Thyroid gland (tissue), 4 donors: ENCODE data around the gene HIRIP3. TPM values are rescaled to one million over a fixed set of nuclear protein-coding genes. Genes with fewer than 3 reads are reported as not detected.

Experiments
- DNase-seq, 2 donors: peaks; one replicate each; pipeline ENCODE4 v3.0.0-alpha.2; 2019
- H3K27ac ChIP-seq, 3 donors: fragments of 200-600 bp; sonication (generic); 1 replicate in 2 of 3; 2 replicates in 1 of 3; pipeline ENCODE4 v1.5.1; 2016 to 2019; ENCODE audit warnings: mild to moderate bottlenecking in 1 of 3, moderate library complexity in 1 of 3
- H3K27me3 ChIP-seq: fragments of 200-600 bp; sonication (generic); one replicate; pipeline ENCODE4 v1.5.1; 2019
- H3K36me3 ChIP-seq, 2 donors: fragments of 200-600 bp; sonication (generic); one replicate each; pipeline ENCODE4 v1.5.1; 2016 to 2019
- H3K4me1 ChIP-seq, 2 donors: fragments of 200-600 bp; sonication (generic); one replicate each; pipeline ENCODE4 v1.5.1; 2017 to 2019
- H3K4me3 ChIP-seq, 3 donors: fragments of 200-600 bp; sonication (generic); replicated peaks in 1 of 3; 1 replicate in 2 of 3; 2 replicates in 1 of 3; pipeline ENCODE4 v1.5.1; 2016; ENCODE audit warnings: mild to moderate bottlenecking in 1 of 3
- H3K9me3 ChIP-seq: fragments of 200-600 bp; sonication (generic); one replicate; pipeline ENCODE4 v1.5.1; 2017
- POLR2A ChIP-seq, 2 donors: fragments of 450-650 bp; IDR thresholded peaks; one replicate each; pipeline ENCODE4 v1.6.1; 2017; ENCODE audit warnings: antibody characterized with exemption in 2 of 2, mild to moderate bottlenecking in 2 of 2, moderate library complexity in 1 of 2
- WGBS, 2 donors: methylation state at CpG; one replicate each; pipeline ENCODE4 v1.1.5; 2017; 5-methylcytosine and 5-hydroxymethylcytosine counted together
- intact Hi-C: fragments of 100-400 bp; cut with DNase I; formaldehyde crosslinking; loops from one replicate; pipeline ENCODE4 v1.15.1; 2023
- total RNA-seq, 4 donors: library from RNA; depleted of rRNA; stranded (reverse); fragments of >200 nt; gene quantifications; one replicate each; pipeline ENCODE4 v1.2.3, GENCODE V29; 2016
- TF ChIP-seq, protein P1 (sequence below), 6 experiments: fragments of 200-600 bp in 3 of 6; fragments of 450-650 bp in 3 of 6; sonication (generic) in 3 of 6; IDR thresholded peaks; one replicate each; pipeline ENCODE4 v1.5.1; 2016 to 2019; ENCODE audit warnings: antibody characterized with exemption in 6 of 6, mild to moderate bottlenecking in 2 of 6, inconsistent platforms in 1 of 6, moderate library complexity in 1 of 6

HIRIP3 gene
- total RNA-seq, 4 donors from 2014 or later, result 10.7 to 23.1 (median 18.4) TPM

DNA sequence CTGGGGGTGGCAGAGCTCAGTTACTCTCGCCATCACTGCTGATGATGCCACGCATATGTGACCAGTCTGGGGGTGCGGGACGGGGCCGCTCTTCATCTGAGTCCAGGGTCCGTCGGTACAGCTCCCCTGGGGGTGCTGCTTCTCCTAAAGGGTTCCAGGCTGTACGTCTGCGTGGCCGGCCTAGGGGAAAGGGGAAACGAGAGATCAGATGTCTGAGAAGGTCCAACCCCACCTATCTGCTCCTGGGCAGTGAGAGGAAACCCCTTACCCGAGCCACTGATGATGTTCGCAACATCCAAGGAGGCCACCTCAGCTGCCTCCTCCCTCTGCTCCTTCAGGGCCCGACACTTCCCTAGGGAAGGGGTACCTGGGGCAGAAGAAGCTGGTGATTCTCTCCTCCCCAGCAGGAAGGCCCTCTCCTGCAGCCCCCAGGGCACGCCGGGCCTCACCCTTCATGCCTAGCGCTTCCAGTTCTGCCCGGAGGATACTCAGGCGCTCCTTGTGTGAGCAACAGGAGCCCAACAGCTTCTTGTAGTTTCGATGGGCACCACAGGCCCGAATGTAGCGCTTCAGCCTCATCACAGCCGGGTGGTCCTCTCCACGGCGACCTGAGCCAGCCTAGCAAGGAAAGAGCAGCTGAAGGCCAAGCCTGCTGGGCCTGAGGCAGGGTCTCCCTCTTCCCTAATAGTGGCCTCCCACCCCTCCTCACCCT lies 2.1 kb downstream of the HIRIP3 start:
- H3K27me3 ChIP-seq, result no peaks in the 10 kb centered on the region
- H3K27ac ChIP-seq, result no peak overlapping the region
- no peaks in the 10 kb centered on the region for H3K9me3 ChIP-seq
- TF ChIP-seq, protein P1, sequence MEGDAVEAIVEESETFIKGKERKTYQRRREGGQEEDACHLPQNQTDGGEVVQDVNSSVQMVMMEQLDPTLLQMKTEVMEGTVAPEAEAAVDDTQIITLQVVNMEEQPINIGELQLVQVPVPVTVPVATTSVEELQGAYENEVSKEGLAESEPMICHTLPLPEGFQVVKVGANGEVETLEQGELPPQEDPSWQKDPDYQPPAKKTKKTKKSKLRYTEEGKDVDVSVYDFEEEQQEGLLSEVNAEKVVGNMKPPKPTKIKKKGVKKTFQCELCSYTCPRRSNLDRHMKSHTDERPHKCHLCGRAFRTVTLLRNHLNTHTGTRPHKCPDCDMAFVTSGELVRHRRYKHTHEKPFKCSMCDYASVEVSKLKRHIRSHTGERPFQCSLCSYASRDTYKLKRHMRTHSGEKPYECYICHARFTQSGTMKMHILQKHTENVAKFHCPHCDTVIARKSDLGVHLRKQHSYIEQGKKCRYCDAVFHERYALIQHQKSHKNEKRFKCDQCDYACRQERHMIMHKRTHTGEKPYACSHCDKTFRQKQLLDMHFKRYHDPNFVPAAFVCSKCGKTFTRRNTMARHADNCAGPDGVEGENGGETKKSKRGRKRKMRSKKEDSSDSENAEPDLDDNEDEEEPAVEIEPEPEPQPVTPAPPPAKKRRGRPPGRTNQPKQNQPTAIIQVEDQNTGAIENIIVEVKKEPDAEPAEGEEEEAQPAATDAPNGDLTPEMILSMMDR (IDR thresholded peaks at IDR 0.05), result no peak
- TF ChIP-seq POLR2A (IDR thresholded peaks at IDR 0.05), result no peak
- intact Hi-C loops, result no loop called here
- H3K4me3 ChIP-seq, result no peak overlapping the region
- WGBS, 2 donors, result 91 to 92% methylated on average over 19 to 20 of the region's 25 CpGs
- peaks cover 13 to 15% of the 10 kb centered on the region in 2 donors for H3K4me1 ChIP-seq
- DNase-seq, result no peak
- H3K36me3 ChIP-seq, result peaks cover 17 to 19% of the 10 kb centered on the region in 2 donors

DNA sequence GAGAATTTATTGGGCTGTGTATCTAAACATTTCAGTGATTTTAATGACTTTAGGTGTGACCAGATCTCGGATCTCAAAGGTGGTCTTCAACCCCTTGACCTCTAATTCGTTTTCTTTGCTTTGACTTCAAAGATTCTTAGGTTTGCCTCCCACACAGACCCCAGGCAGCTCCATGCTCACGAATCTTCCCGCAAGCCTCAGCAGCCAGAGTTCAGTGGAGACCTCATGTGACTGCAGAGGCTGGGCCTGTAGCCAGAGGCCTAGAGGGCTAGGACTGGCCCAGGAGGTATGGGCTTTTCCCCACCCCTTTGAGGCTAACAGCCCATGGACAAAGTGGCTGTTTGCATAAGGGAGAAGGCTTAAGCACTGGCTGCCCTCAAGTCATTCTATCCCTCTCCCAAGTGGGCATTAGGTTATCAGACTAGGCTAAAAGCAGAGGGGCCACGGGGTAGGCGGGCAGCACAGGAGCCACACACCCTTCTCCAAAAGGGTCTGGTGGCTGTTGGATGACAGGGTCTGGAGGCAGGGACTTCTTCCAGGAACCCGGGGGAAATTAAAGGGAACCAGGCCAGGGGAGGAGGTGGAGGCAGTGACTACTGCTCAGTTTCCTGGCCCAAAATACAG lies 3.0 kb downstream of the HIRIP3 start:
- intact Hi-C loops, result no loop called here

DNA sequence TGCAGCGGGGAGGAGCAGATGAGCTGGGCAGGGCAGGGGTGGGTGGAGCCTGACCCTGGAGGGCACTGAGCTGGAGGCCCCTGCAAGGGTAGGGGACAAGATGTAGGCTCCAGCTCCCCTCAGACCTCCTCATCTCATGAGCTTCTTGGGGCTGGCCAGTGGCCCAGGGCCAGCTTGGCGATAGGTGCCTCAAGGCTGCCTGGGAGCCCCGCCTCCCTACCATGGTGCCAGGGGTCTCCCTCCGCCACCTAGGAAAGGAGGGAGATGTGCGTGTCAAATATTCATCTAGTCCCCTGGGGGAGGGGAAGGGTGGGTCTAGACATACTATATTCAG lies 3.9 kb downstream of the HIRIP3 start:
- no peak for TF ChIP-seq POLR2A (IDR thresholded peaks at IDR 0.05)
- TF ChIP-seq, protein P1 (IDR thresholded peaks at IDR 0.05), result no peak
- no peak overlapping the region for H3K27ac ChIP-seq
- 78 to 92% methylated on average over 5 of the region's 5 CpGs for WGBS, 2 donors
- no peaks in the 10 kb centered on the region for H3K27me3 ChIP-seq
- no peak overlapping the region for H3K4me3 ChIP-seq
- no peak for DNase-seq
- H3K9me3 ChIP-seq, result no peaks in the 10 kb centered on the region
- peaks cover 8 to 10% of the 10 kb centered on the region in 2 donors for H3K4me1 ChIP-seq
- intact Hi-C loops, result no loop called here
- H3K36me3 ChIP-seq, result peaks cover 35 to 37% of the 10 kb centered on the region in 2 donors

More for the DNA sequence above, 3.0 kb downstream of the HIRIP3 start:
- H3K27ac ChIP-seq, result no peak overlapping the region
- H3K27me3 ChIP-seq, result no peaks in the 10 kb centered on the region
- H3K4me1 ChIP-seq, result peaks cover 13 to 15% of the 10 kb centered on the region in 2 donors
- DNase-seq, result no peak
- no peak for TF ChIP-seq POLR2A (IDR thresholded peaks at IDR 0.05)
- TF ChIP-seq, protein P1 (IDR thresholded peaks at IDR 0.05), result no peak
- WGBS, 2 donors, result 54 to 70% methylated on average over 7 of the region's 7 CpGs
- no peak overlapping the region for H3K4me3 ChIP-seq
- H3K9me3 ChIP-seq, result no peaks in the 10 kb centered on the region
- peaks cover 26 to 28% of the 10 kb centered on the region in 2 donors for H3K36me3 ChIP-seq

DNA sequence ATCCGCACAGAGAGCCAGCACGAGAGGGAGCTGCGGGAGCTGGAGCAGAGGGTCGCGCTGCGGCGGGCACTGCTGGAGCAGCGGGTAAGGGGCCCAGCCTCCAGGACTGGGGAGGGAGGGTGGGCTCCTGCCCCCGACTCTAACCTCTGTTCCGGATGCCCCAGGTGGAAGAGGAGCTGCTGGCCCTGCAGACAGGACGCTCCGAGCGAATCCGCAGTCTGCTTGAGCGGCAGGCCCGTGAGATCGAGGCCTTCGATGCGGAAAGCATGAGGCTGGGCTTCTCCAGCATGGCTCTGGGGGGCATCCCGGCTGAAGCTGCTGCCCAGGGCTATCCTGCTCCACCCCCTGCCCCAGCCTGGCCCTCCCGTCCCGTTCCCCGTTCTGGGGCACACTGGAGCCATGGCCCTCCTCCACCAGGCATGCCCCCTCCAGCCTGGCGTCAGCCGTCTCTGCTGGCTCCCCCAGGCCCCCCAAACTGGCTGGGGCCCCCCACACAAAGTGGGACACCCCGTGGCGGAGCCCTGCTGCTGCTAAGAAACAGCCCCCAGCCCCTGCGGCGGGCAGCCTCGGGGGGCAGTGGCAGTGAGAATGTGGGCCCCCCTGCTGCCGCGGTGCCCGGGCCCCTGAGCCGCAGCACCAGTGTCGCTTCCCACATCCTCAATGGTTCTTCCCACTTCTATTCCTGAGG lies 4.4 kb downstream of the HIRIP3 start:
- TF ChIP-seq POLR2A (IDR thresholded peaks at IDR 0.05), result no peak
- TF ChIP-seq, protein P1 (IDR thresholded peaks at IDR 0.05), result no peak
- H3K36me3 ChIP-seq, result peaks cover 40 to 42% of the 10 kb centered on the region in 2 donors
- WGBS, 2 donors, result 91 to 93% methylated on average over 8 to 27 of the region's 35 CpGs
- no peak overlapping the region for H3K27ac ChIP-seq
- no peak for DNase-seq
- H3K27me3 ChIP-seq, result no peaks in the 10 kb centered on the region
- H3K4me1 ChIP-seq, result peaks cover 7 to 10% of the 10 kb centered on the region in 2 donors
- H3K9me3 ChIP-seq, result no peaks in the 10 kb centered on the region
- no peak overlapping the region for H3K4me3 ChIP-seq
- intact Hi-C loops, result no loop called here

DNA sequence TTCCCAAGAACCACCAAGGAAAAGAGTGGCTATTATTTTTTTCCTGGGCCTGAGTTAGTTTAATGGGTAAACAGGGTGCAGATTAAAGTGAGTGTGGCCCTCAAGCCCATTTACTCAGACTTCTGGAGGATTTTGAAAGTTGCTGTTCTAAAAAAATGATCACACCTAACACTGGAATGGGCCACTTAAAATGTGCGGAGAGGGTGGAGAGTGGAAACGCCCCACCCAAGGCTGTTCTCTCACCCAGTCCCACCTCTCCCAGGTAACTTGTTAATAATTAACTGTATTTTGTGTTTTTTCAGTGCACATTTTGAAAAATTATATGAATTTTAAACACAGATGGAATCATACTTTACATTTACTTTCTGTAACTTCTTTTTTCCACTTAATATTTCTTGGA lies 5.4 kb downstream of the HIRIP3 start:
- WGBS, 2 donors, result 95 to 96% methylated on average over 2 of the region's 2 CpGs
- peaks cover 50 to 52% of the 10 kb centered on the region in 2 donors for H3K36me3 ChIP-seq
- no peaks in the 10 kb centered on the region for H3K9me3 ChIP-seq

More for the DNA sequence above, 5.4 kb downstream of the HIRIP3 start:
- Histone ChIP-seq H3K27me3 (no peaks in the 10 kb centered on the region), H3K4me1 (peaks cover 7% of the 10 kb centered on the region in 2 donors), H3K27ac (no peak overlapping the region), H3K4me3 (no peak overlapping the region)
- no peak for DNase-seq
- no peak for TF ChIP-seq POLR2A (IDR thresholded peaks at IDR 0.05)
- TF ChIP-seq, protein P1 (IDR thresholded peaks at IDR 0.05), result no peak
- intact Hi-C loops, result no loop called here
